ENCODE measurements around the gene RBM24. TPM values are rescaled to one million over a fixed set of nuclear protein-coding genes. Genes with fewer than 3 reads are reported as not detected.

The RBM24 gene
- total RNA-seq, 1 experiment from 2014 or later: 3.3 TPM

- Histone ChIP-seq H3K4me3 (replicated peaks in 1 of 2; ENCODE audit: low read depth in 1 of 2, low read length in 2 of 2) (peak overlapping the region; percentile 69 to 80), H3K27me3 (ENCODE audit: insufficient read depth, low read length) (no peaks in the 10 kb centered on the region), H3K36me3 (ENCODE audit: control insufficient read depth in 1 of 2, insufficient read depth in 2 of 2, low read length in 2 of 2) (no peaks in the 10 kb centered on the region), H3K27ac (ENCODE audit: low read depth, low read length) (peak overlapping the region; percentile 42; the same call in 1 of the 2 replicates), H3K9ac (ENCODE audit: low read length) (peak overlapping the region; percentile 74), H3K4me1 (ENCODE audit: control insufficient read depth in 1 of 2, insufficient read depth in 2 of 2, low read length in 2 of 2) (peaks cover 13 to 44% of the 10 kb centered on the region in 2 experiments), H3K4me2 (ENCODE audit: low read length) (peak overlapping the region; percentile 96), H3K9me3 (ENCODE audit: control insufficient read depth in 1 of 2, insufficient read depth in 1 of 2, low read depth in 1 of 2, low read length in 2 of 2) (no peaks in the 10 kb centered on the region), H2AFZ (ENCODE audit: low read depth, low read length, poor library complexity, severe bottlenecking) (peak overlapping the region; percentile 87), H4K20me1 (ENCODE audit: insufficient read depth) (no peaks in the 10 kb centered on the region), H3K79me2 (ENCODE audit: insufficient read depth, low read length) (no peaks in the 10 kb centered on the region), H3K9me2 (ENCODE audit: insufficient read depth) (no peaks in the 10 kb centered on the region)
- DNase-seq (ENCODE audit: low read depth, low spot score): no peak
- peak; percentile 56 for ATAC-seq
- BruUV-seq (replicated peaks): no TSS peak
- intact Hi-C loops (cut with micrococcal nuclease): no loop called here
- RAD21 ChIA-PET (ENCODE audit: low non-redundant PET in 1 of 2, low total read pairs in 2 of 2, uncharacterized antibody in 2 of 2, unreplicated experiment in 2 of 2): interaction anchor here in 1 of 2 experiments (0.6 kb wide), 1 partner anchor 309 kb away, joined by 4 read pairs; no protein-coding TSS in a partner anchor
- POLR2A ChIA-PET: no interaction called here
- CTCF ChIA-PET: no interaction called here
- TF ChIP-seq MAX (IDR thresholded peaks at IDR 0.05) (peak; percentile 42; the same call in 1 of the 2 replicates), CEBPB (IDR thresholded peaks at IDR 0.05; ENCODE audit: low read depth) (no peak)
Measured at GRCh38 chr6:17281497-17282481, 628 bp downstream of the RBM24 start.

- Histone ChIP-seq H3K9me2 (ENCODE audit: insufficient read depth) (no peaks in the 10 kb centered on the region), H3K4me2 (ENCODE audit: low read length) (peak overlapping the region; percentile 96), H2AFZ (ENCODE audit: low read depth, low read length, poor library complexity, severe bottlenecking) (no peak overlapping the region), H3K4me3 (replicated peaks in 1 of 2; ENCODE audit: low read depth in 1 of 2, low read length in 2 of 2) (no peak overlapping the region), H3K27ac (ENCODE audit: low read depth, low read length) (no peak overlapping the region), H3K4me1 (ENCODE audit: control insufficient read depth in 1 of 2, insufficient read depth in 2 of 2, low read length in 2 of 2) (peaks cover 9 to 34% of the 10 kb centered on the region in 2 experiments), H3K9ac (ENCODE audit: low read length) (no peak overlapping the region), H3K9me3 (ENCODE audit: control insufficient read depth in 1 of 2, insufficient read depth in 1 of 2, low read depth in 1 of 2, low read length in 2 of 2) (no peaks in the 10 kb centered on the region), H3K27me3 (ENCODE audit: insufficient read depth, low read length) (no peaks in the 10 kb centered on the region), H3K36me3 (ENCODE audit: control insufficient read depth in 1 of 2, insufficient read depth in 2 of 2, low read length in 2 of 2) (no peaks in the 10 kb centered on the region), H3K79me2 (ENCODE audit: insufficient read depth, low read length) (no peaks in the 10 kb centered on the region), H4K20me1 (ENCODE audit: insufficient read depth) (no peaks in the 10 kb centered on the region)
- BruUV-seq (replicated peaks): no TSS peak
- no peak for ATAC-seq
- TF ChIP-seq CBX3 (IDR thresholded peaks at IDR 0.05; ENCODE audit: low read depth) (no peak), SP1 (IDR thresholded peaks at IDR 0.05; ENCODE audit: low read depth) (no peak), ATF3 (IDR thresholded peaks at IDR 0.05) (no peak), POLR2A (IDR thresholded peaks at IDR 0.05; ENCODE audit: borderline replicate concordance, extremely low read depth, insufficient read depth, insufficient read length) (no peak)
- ChIA-PET RAD21 (ENCODE audit: low non-redundant PET in 1 of 2, low total read pairs in 2 of 2, uncharacterized antibody in 2 of 2, unreplicated experiment in 2 of 2) (no interaction called here), CTCF (no interaction called here), POLR2A (no interaction called here)
- intact Hi-C loops (cut with micrococcal nuclease): no loop called here
- DNase-seq (ENCODE audit: low read depth, low spot score): no peak
Measured at GRCh38 chr6:17283074-17283473, 1.9 kb downstream of the RBM24 start.

All from HCT116 (cell line).